ENCODE measurements around the gene ARL3.

ARL3 gene

DNA sequence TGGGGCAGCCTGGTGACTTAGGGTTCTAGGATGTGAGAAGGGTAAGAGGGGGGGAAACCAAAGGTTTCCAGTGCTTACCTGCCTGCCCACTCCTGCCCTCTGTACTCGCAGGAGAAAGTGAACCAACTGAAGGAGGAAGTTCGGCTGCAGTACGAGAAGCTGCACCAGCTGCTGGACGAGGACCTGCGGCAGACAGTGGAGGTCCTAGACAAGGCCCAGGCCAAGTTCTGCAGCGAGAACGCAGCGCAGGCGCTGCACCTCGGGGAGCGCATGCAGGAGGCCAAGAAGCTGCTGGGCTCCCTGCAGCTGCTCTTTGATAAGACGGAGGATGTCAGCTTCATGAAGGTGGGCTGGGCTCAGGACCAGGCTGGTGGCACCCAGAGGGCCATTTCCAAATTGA is 59.2 kb downstream of the ARL3 start:
- Histone ChIP-seq H3K4me3 (ENCODE audit: insufficient read depth in 1 of 2, low read depth in 1 of 2, low read length in 2 of 2) (no peak overlapping the region), H3K4me2 (ENCODE audit: low read length, poor library complexity, severe bottlenecking) (no peak overlapping the region), H4K8ac (ENCODE audit: low read length) (no peak overlapping the region), H2AK5ac (ENCODE audit: low read length, severe bottlenecking) (no peak overlapping the region), H3K79me1 (replicated peaks; ENCODE audit: low read length, poor library complexity, severe bottlenecking) (peaks cover 31% of the 10 kb centered on the region), H3K18ac (ENCODE audit: low read depth in 1 of 2, low read length in 2 of 2) (no peak overlapping the region), H3K36me3 (ENCODE audit: control insufficient read depth in 1 of 2, insufficient read depth in 2 of 2, low read depth in 1 of 2, low read length in 2 of 2) (peaks cover 79% of the 10 kb centered on the region in 2 experiments), H3K27ac (ENCODE audit: low read length, poor library complexity, severe bottlenecking) (no peak overlapping the region), H3K9ac (ENCODE audit: low read length) (no peak overlapping the region), H3K4me1 (ENCODE audit: control insufficient read depth, insufficient read depth, low read depth, low read length) (peaks cover 40% of the 10 kb centered on the region), H2BK15ac (ENCODE audit: low read depth, poor library complexity, severe bottlenecking) (no peak overlapping the region), H2BK120ac (ENCODE audit: low read depth, low read length) (no peak overlapping the region), H3K23ac (ENCODE audit: low read length in 2 of 2) (no peak overlapping the region), H3K9me3 (ENCODE audit: control insufficient read depth, low read length) (no peaks in the 10 kb centered on the region), H3K27me3 (ENCODE audit: control insufficient read depth in 1 of 2, insufficient read depth in 1 of 2, low read length in 2 of 2) (no peaks in the 10 kb centered on the region), H2BK12ac (ENCODE audit: low read length in 2 of 2) (no peak overlapping the region), H2BK5ac (ENCODE audit: low read depth, low read length, poor library complexity, severe bottlenecking) (no peak overlapping the region), H4K91ac (ENCODE audit: low read length) (no peak overlapping the region), H3K4ac (ENCODE audit: low read depth in 1 of 2, low read length in 2 of 2) (no peak overlapping the region), H2AFZ (ENCODE audit: low read depth, low read length) (no peak overlapping the region), H3K14ac (ENCODE audit: low read length in 2 of 2) (no peak overlapping the region)
- 97% methylated on average over 12 of the region's 12 CpGs for WGBS
- no peak for DNase-seq

DNA sequence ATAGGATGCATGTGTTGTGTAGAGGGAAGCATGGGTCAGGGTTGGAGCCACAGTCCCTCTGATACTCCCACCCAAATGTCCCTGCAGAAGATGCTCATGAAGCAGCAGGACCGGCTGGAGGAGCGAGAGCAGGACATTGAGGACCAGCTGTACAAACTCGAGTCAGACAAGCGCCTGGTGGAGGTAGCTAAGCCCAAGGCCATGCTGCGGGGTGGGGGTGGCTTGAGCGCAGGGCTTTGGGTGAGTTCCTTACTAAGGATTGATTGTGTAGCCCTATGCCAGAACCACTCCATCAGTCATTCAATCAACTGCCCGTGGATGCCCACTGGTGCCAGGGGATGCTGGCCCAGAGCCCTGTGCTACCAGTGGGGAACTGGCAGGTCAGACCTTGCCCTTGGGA is 59.6 kb downstream of the ARL3 start:
- H3K9me3 ChIP-seq (ENCODE audit: control insufficient read depth, low read length): no peaks in the 10 kb centered on the region
- no peak overlapping the region for H3K4ac ChIP-seq (ENCODE audit: low read depth in 1 of 2, low read length in 2 of 2)
- H2BK12ac ChIP-seq (ENCODE audit: low read length in 2 of 2): no peak overlapping the region
- no peak overlapping the region for H3K4me2 ChIP-seq (ENCODE audit: low read length, poor library complexity, severe bottlenecking)
- peaks cover 43% of the 10 kb centered on the region for H3K4me1 ChIP-seq (ENCODE audit: control insufficient read depth, insufficient read depth, low read depth, low read length)
- peaks cover 79 to 81% of the 10 kb centered on the region in 2 experiments for H3K36me3 ChIP-seq (ENCODE audit: control insufficient read depth in 1 of 2, insufficient read depth in 2 of 2, low read depth in 1 of 2, low read length in 2 of 2)
- H4K91ac ChIP-seq (ENCODE audit: low read length): no peak overlapping the region
- no peak overlapping the region for H3K23ac ChIP-seq (ENCODE audit: low read length in 2 of 2)
- H4K8ac ChIP-seq (ENCODE audit: low read length): no peak overlapping the region
- no peak overlapping the region for H3K18ac ChIP-seq (ENCODE audit: low read depth in 1 of 2, low read length in 2 of 2)
- H2BK5ac ChIP-seq (ENCODE audit: low read depth, low read length, poor library complexity, severe bottlenecking): no peak overlapping the region
- no peak overlapping the region for H2BK120ac ChIP-seq (ENCODE audit: low read depth, low read length)
- WGBS: 98% methylated on average over 6 of the region's 7 CpGs
- H3K27me3 ChIP-seq (ENCODE audit: control insufficient read depth in 1 of 2, insufficient read depth in 1 of 2, low read length in 2 of 2): no peaks in the 10 kb centered on the region
- no peak overlapping the region for H3K27ac ChIP-seq (ENCODE audit: low read length, poor library complexity, severe bottlenecking)
- H2AK5ac ChIP-seq (ENCODE audit: low read length, severe bottlenecking): no peak overlapping the region
- no peak overlapping the region for H3K4me3 ChIP-seq (ENCODE audit: insufficient read depth in 1 of 2, low read depth in 1 of 2, low read length in 2 of 2)
- H2AFZ ChIP-seq (ENCODE audit: low read depth, low read length): no peak overlapping the region
- H2BK15ac ChIP-seq (ENCODE audit: low read depth, poor library complexity, severe bottlenecking): no peak overlapping the region
- DNase-seq: no peak
- H3K9ac ChIP-seq (ENCODE audit: low read length): no peak overlapping the region
- H3K14ac ChIP-seq (ENCODE audit: low read length in 2 of 2): no peak overlapping the region
- H3K79me1 ChIP-seq (replicated peaks; ENCODE audit: low read length, poor library complexity, severe bottlenecking): peaks cover 31% of the 10 kb centered on the region

DNA sequence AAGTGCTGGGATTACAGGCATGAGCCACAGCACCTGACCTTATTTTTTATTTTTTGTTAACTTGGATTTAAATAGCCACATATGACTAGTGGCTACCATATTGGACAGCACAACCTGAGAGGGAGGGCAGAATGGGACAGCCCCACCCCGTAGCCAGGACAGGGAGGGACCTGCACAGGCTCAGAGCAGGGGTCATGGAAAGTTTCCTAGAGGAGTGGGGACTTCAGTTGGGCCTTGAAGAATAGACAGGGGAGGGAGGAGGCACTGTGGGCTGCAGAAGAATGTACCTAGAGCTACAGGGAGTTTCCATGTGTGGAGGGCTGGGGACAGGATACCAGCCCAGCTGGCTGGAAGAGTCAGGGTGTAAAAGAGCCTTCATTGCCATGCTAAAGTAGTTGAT is 61.1 kb downstream of the ARL3 start:
- peaks cover 75 to 84% of the 10 kb centered on the region in 2 experiments for H3K36me3 ChIP-seq (ENCODE audit: control insufficient read depth in 1 of 2, insufficient read depth in 2 of 2, low read depth in 1 of 2, low read length in 2 of 2)
- no peaks in the 10 kb centered on the region for H3K27me3 ChIP-seq (ENCODE audit: control insufficient read depth in 1 of 2, insufficient read depth in 1 of 2, low read length in 2 of 2)
- peaks cover 25% of the 10 kb centered on the region for H3K79me1 ChIP-seq (replicated peaks; ENCODE audit: low read length, poor library complexity, severe bottlenecking)
- H3K14ac ChIP-seq (ENCODE audit: low read length in 2 of 2): no peak overlapping the region
- H2AK5ac ChIP-seq (ENCODE audit: low read length, severe bottlenecking): no peak overlapping the region
- H4K8ac ChIP-seq (ENCODE audit: low read length): no peak overlapping the region
- H3K27ac ChIP-seq (ENCODE audit: low read length, poor library complexity, severe bottlenecking): no peak overlapping the region
- H2AFZ ChIP-seq (ENCODE audit: low read depth, low read length): no peak overlapping the region
- no peak overlapping the region for H2BK5ac ChIP-seq (ENCODE audit: low read depth, low read length, poor library complexity, severe bottlenecking)
- no peak overlapping the region for H3K4ac ChIP-seq (ENCODE audit: low read depth in 1 of 2, low read length in 2 of 2)
- WGBS: 100% methylated on average over 1 of the region's 1 CpG
- no peak overlapping the region for H4K91ac ChIP-seq (ENCODE audit: low read length)
- no peak overlapping the region for H3K23ac ChIP-seq (ENCODE audit: low read length in 2 of 2)
- H2BK120ac ChIP-seq (ENCODE audit: low read depth, low read length): no peak overlapping the region
- H3K9me3 ChIP-seq (ENCODE audit: control insufficient read depth, low read length): no peaks in the 10 kb centered on the region
- no peak overlapping the region for H3K18ac ChIP-seq (ENCODE audit: low read depth in 1 of 2, low read length in 2 of 2)
- H2BK12ac ChIP-seq (ENCODE audit: low read length in 2 of 2): no peak overlapping the region
- no peak overlapping the region for H2BK15ac ChIP-seq (ENCODE audit: low read depth, poor library complexity, severe bottlenecking)
- H3K4me2 ChIP-seq (ENCODE audit: low read length, poor library complexity, severe bottlenecking): no peak overlapping the region
- H3K4me1 ChIP-seq (ENCODE audit: control insufficient read depth, insufficient read depth, low read depth, low read length): peaks cover 55% of the 10 kb centered on the region
- no peak overlapping the region for H3K9ac ChIP-seq (ENCODE audit: low read length)
- no peak for DNase-seq
- H3K4me3 ChIP-seq (ENCODE audit: insufficient read depth in 1 of 2, low read depth in 1 of 2, low read length in 2 of 2): no peak overlapping the region

GRCh38 chr10:102652170-102652916 is 61.9 kb downstream of the ARL3 start:
- H2AK5ac ChIP-seq (ENCODE audit: low read length, severe bottlenecking): no peak overlapping the region
- WGBS: 97% methylated on average over 12 of the region's 12 CpGs
- no peak overlapping the region for H3K27ac ChIP-seq (ENCODE audit: low read length, poor library complexity, severe bottlenecking)
- peak overlapping the region; percentile 50 for H4K8ac ChIP-seq (ENCODE audit: low read length)
- no peak for DNase-seq
- H3K9ac ChIP-seq (ENCODE audit: low read length): peak overlapping the region; percentile 7
- H2BK12ac ChIP-seq (ENCODE audit: low read length in 2 of 2): no peak overlapping the region
- no peak overlapping the region for H3K4me2 ChIP-seq (ENCODE audit: low read length, poor library complexity, severe bottlenecking)
- no peak overlapping the region for H2BK5ac ChIP-seq (ENCODE audit: low read depth, low read length, poor library complexity, severe bottlenecking)
- H3K14ac ChIP-seq (ENCODE audit: low read length in 2 of 2): no peak overlapping the region
- H3K9me3 ChIP-seq (ENCODE audit: control insufficient read depth, low read length): no peaks in the 10 kb centered on the region
- H3K4ac ChIP-seq (ENCODE audit: low read depth in 1 of 2, low read length in 2 of 2): no peak overlapping the region
- peaks cover 62% of the 10 kb centered on the region for H3K4me1 ChIP-seq (ENCODE audit: control insufficient read depth, insufficient read depth, low read depth, low read length)
- no peak overlapping the region for H3K4me3 ChIP-seq (ENCODE audit: insufficient read depth in 1 of 2, low read depth in 1 of 2, low read length in 2 of 2)
- no peak overlapping the region for H2BK15ac ChIP-seq (ENCODE audit: low read depth, poor library complexity, severe bottlenecking)
- peaks cover 73 to 85% of the 10 kb centered on the region in 2 experiments for H3K36me3 ChIP-seq (ENCODE audit: control insufficient read depth in 1 of 2, insufficient read depth in 2 of 2, low read depth in 1 of 2, low read length in 2 of 2)
- no peak overlapping the region for H3K23ac ChIP-seq (ENCODE audit: low read length in 2 of 2)
- no peak overlapping the region for H2BK120ac ChIP-seq (ENCODE audit: low read depth, low read length)
- H2AFZ ChIP-seq (ENCODE audit: low read depth, low read length): no peak overlapping the region
- no peak overlapping the region for H3K18ac ChIP-seq (ENCODE audit: low read depth in 1 of 2, low read length in 2 of 2)
- H3K79me1 ChIP-seq (replicated peaks; ENCODE audit: low read length, poor library complexity, severe bottlenecking): peaks cover 23% of the 10 kb centered on the region
- H3K27me3 ChIP-seq (ENCODE audit: control insufficient read depth in 1 of 2, insufficient read depth in 1 of 2, low read length in 2 of 2): no peaks in the 10 kb centered on the region
- H4K91ac ChIP-seq (ENCODE audit: low read length): no peak overlapping the region
